Gastroesophageal sphincter (tissue), 4 donors: ENCODE data around the gene PDE4B. TPM values are rescaled to one million over a fixed set of nuclear protein-coding genes. Genes with fewer than 3 reads are reported as not detected.

Source experiments
- ATAC-seq: fragments of 150-250 bp; one replicate; pipeline ENCODE4 v1.9.1; 2016; ENCODE audit warnings: mild to moderate bottlenecking, moderate library complexity
- H3K27ac ChIP-seq, 4 donors: fragments of 200-600 bp; sonication (generic) in 3 of 4; 1 replicate in 3 of 4; 2 replicates in 1 of 4; pipeline ENCODE4 v1.5.1; 2016 to 2019
- H3K27me3 ChIP-seq: fragments of 200-600 bp; sonication (generic); one replicate; pipeline ENCODE4 v1.5.1; 2019
- H3K36me3 ChIP-seq, 2 donors: fragments of 200-600 bp; sonication (generic); one replicate each; pipeline ENCODE4 v1.5.1; 2019; ENCODE audit warnings: control low read depth in 1 of 2
- H3K4me1 ChIP-seq, 3 donors: fragments of 200-600 bp; sonication (generic); 1 replicate in 2 of 3; 2 replicates in 1 of 3; pipeline ENCODE4 v1.5.1; 2016 to 2019; ENCODE audit warnings: control low read depth in 2 of 3
- H3K4me3 ChIP-seq, 2 donors: fragments of 200-600 bp; sonication (generic); one replicate each; pipeline ENCODE4 v1.5.1; 2019; ENCODE audit warnings: mild to moderate bottlenecking in 1 of 2, moderate library complexity in 1 of 2
- H3K9me3 ChIP-seq, 3 donors: fragments of 200-600 bp; sonication (generic); one replicate each; pipeline ENCODE4 v1.5.1; 2017 to 2019; ENCODE audit warnings: control low read depth in 2 of 3
- CTCF ChIP-seq, 4 experiments: fragments of 200-600 bp in 2 of 4; fragments of 450-650 bp in 2 of 4; sonication (generic) in 1 of 4; IDR thresholded peaks; one replicate each; pipeline ENCODE4 v1.5.1; 2017 to 2019; ENCODE audit warnings: antibody characterized with exemption in 4 of 4, mild to moderate bottlenecking in 2 of 4, moderate library complexity in 2 of 4
- EP300 ChIP-seq: sonication (generic); formaldehyde crosslinking; IDR thresholded peaks from one replicate; pipeline ENCODE4 v1.6.1; 2017; ENCODE audit warnings: antibody characterized with exemption, mild to moderate bottlenecking
- POLR2A ChIP-seq, 2 donors: fragments of 450-650 bp; IDR thresholded peaks; one replicate each; pipeline ENCODE4 v1.6.1; 2017; ENCODE audit warnings: antibody characterized with exemption in 2 of 2, mild to moderate bottlenecking in 2 of 2, moderate library complexity in 1 of 2
- POLR2AphosphoS5 ChIP-seq: sonication (generic); formaldehyde crosslinking; IDR thresholded peaks from one replicate; pipeline ENCODE4 v1.6.1; 2017; ENCODE audit warnings: antibody characterized with exemption
- WGBS, 2 donors: methylation state at CpG; one replicate each; pipeline ENCODE4 v1.1.5; 2018; ENCODE audit warnings: low coverage in 1 of 2; 5-methylcytosine and 5-hydroxymethylcytosine counted together
- total RNA-seq, 4 donors: library from RNA; depleted of rRNA; stranded (reverse); fragments of >200 nt; gene quantifications; one replicate each; pipeline ENCODE4 v1.1.0, GENCODE V29; 2016

Gene PDE4B
- total RNA-seq, 4 donors from 2014 or later: 5.9 to 16.2 (median 8.8) TPM

GRCh38 chr1:66271904-66272254 is 479.2 kb downstream of the PDE4B start:
- Histone ChIP-seq H3K4me1 (peaks cover 12 to 61% (median 21%) of the 10 kb centered on the region in 3 donors), H3K36me3 (no peaks in the 10 kb centered on the region), H3K4me3 (peak overlapping the region in 1 of 2 donors; percentile 34), H3K27me3 (no peaks in the 10 kb centered on the region), H3K27ac (peak overlapping the region; percentile 77 to 85 (median 84)), H3K9me3 (no peaks in the 10 kb centered on the region)
- ATAC-seq: peak; percentile 27
- 15 to 17% methylated on average over 2 to 3 of the region's 5 CpGs for WGBS, 2 donors
- no peak for TF ChIP-seq EP300

- no peak for ATAC-seq
- Histone ChIP-seq H3K9me3 (no peaks in the 10 kb centered on the region), H3K4me3 (no peak overlapping the region), H3K4me1 (peaks cover 12 to 66% (median 21%) of the 10 kb centered on the region in 3 donors), H3K36me3 (no peaks in the 10 kb centered on the region), H3K27me3 (no peaks in the 10 kb centered on the region), H3K27ac (peak overlapping the region in 2 of 4 donors; percentile 17 to 85)
- WGBS, 2 donors: 81 to 85% methylated on average over 2 of the region's 2 CpGs
- TF ChIP-seq POLR2A (IDR thresholded peaks at IDR 0.05) (no peak), CTCF (IDR thresholded peaks at IDR 0.05) (no peak), POLR2AphosphoS5 (no peak), EP300 (no peak)
Observed at GRCh38 chr1:66273656-66274055, 481.0 kb downstream of the PDE4B start.

- Histone ChIP-seq H3K4me3 (no peak overlapping the region), H3K4me1 (peaks cover 12 to 60% (median 21%) of the 10 kb centered on the region in 3 donors), H3K36me3 (no peaks in the 10 kb centered on the region), H3K27me3 (no peaks in the 10 kb centered on the region), H3K27ac (no peak overlapping the region), H3K9me3 (no peaks in the 10 kb centered on the region)
- no peak for TF ChIP-seq EP300
- no peak for TF ChIP-seq CTCF (IDR thresholded peaks at IDR 0.05)
- no peak for TF ChIP-seq POLR2A (IDR thresholded peaks at IDR 0.05)
- TF ChIP-seq POLR2AphosphoS5: no peak
- 67 to 100% methylated on average over 1 of the region's 1 CpG for WGBS, 2 donors
- ATAC-seq: no peak
Observed at GRCh38 chr1:66274634-66275033, 481.9 kb downstream of the PDE4B start.

GRCh38 chr1:66275083-66275482 is 482.4 kb downstream of the PDE4B start:
- H3K4me3 ChIP-seq: no peak overlapping the region
- no peaks in the 10 kb centered on the region for H3K9me3 ChIP-seq
- no peaks in the 10 kb centered on the region for H3K36me3 ChIP-seq
- H3K27ac ChIP-seq: peak overlapping the region in 2 of 4 donors; percentile 4 to 31
- no peaks in the 10 kb centered on the region for H3K27me3 ChIP-seq
- peaks cover 11 to 55% (median 21%) of the 10 kb centered on the region in 3 donors for H3K4me1 ChIP-seq
- TF ChIP-seq CTCF (IDR thresholded peaks at IDR 0.05) (no peak), POLR2AphosphoS5 (no peak), POLR2A (IDR thresholded peaks at IDR 0.05) (no peak), EP300 (no peak)
- WGBS, 2 donors: 50 to 100% methylated on average over 1 of the region's 1 CpG
- ATAC-seq: no peak

GRCh38 chr1:66275601-66276023 is 482.9 kb downstream of the PDE4B start:
- no peak for TF ChIP-seq POLR2A (IDR thresholded peaks at IDR 0.05)
- TF ChIP-seq EP300: no peak
- TF ChIP-seq POLR2AphosphoS5: peak; percentile 20
- no peak for TF ChIP-seq CTCF (IDR thresholded peaks at IDR 0.05)
- no peaks in the 10 kb centered on the region for H3K27me3 ChIP-seq
- 58 to 84% methylated on average over 3 to 4 of the region's 5 CpGs for whole genome bisulfite sequencing, 2 donors
- H3K27ac ChIP-seq: peak overlapping the region in 3 of 4 donors; percentile 1 to 31 (median 4)
- H3K4me1 ChIP-seq: peaks cover 8 to 50% (median 17%) of the 10 kb centered on the region in 3 donors
- no peaks in the 10 kb centered on the region for H3K9me3 ChIP-seq
- ATAC-seq: no peak
- no peaks in the 10 kb centered on the region for H3K36me3 ChIP-seq
- no peak overlapping the region for H3K4me3 ChIP-seq
